ENCODE data around the gene ITGB6.
A peak's percentile ranks its signal among the peaks of the same experiment; 100 is the strongest.

The ITGB6 gene

GRCh38 chr2:160221391-160222276, 21.6 kb upstream of the ITGB6 start:
- no peak for DNase-seq

DNA sequence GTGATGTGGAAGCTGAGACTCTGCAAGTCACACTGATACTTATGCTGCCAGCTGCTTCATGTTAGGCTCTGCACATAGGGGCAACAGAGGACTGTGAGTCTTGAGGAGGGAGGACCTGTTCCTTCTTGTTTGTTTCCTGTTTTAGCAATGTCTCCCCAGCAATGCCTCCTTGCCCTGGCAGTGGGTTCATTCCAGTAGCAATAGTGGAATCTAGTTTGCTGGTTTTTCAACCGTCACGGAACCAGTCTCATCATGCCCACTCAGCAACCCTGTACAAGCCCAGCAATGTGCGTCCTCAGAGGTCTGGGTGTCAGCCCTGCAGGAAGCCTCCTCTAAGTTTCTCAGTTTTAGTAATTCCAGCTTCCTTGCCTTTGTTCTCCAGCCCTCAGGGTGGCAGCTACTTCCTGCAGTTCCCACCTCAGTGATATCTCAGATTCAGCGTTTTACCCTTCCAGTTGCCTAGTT, 20.5 kb upstream of the ITGB6 start:
- DNase-seq: no peak

GRCh38 chr2:160220026-160220425, 20.0 kb upstream of the ITGB6 start:
- DNase-seq: no peak

- peak in 1 of 2 experiments; percentile 39 for DNase-seq
Measured at GRCh38 chr2:160214461-160215445, 14.7 kb upstream of the ITGB6 start.

- no peak for DNase-seq
Measured at GRCh38 chr2:160213511-160213910, 13.4 kb upstream of the ITGB6 start.

GRCh38 chr2:160210599-160211138, 10.6 kb upstream of the ITGB6 start:
- DNase-seq: no peak

- no peak for DNase-seq
Measured at GRCh38 chr2:160209516-160209856, 9.4 kb upstream of the ITGB6 start.

GRCh38 chr2:160208655-160209515, 8.8 kb upstream of the ITGB6 start:
- no peak for DNase-seq

DNA sequence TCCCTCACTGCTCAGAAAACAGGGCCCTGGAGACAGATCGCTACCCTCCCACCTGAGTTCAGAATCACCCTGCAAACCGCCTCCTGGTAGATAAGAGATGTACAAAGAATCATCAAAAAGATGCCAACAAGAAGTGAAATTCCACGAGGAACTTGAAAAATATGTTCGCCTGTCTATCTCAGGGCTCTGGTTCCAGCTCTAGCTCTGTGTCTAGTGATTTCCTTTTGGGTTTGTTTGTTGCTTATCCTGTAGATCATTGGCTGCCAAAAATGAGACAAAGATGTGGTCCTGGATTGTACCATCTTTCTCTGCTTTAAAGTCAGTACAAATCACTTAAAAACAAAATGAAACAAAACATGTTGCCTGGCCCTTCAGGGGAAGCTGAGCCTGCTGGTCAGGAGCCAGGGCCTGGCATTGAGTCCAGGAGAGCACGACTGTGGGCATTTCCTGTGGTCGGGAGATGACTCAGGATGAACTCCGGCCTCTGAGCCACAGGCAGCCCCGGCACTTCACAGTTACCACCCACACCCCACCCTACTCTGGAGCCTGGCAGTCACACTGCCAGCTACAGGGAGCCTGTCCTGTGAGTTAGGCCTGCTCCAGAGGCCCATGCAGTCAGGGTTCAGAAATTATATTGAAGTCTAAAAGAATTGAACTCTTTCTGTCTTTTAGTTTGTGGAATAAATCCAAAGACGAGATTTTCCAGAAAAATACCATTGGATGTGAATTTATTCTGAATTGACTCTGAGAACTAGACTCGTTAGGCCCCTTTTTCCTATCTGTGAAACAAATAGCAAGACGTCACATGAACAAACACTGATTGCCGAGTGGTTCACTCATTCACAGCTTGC, 8.0 kb upstream of the ITGB6 start:
- DNase-seq: no peak

DNA sequence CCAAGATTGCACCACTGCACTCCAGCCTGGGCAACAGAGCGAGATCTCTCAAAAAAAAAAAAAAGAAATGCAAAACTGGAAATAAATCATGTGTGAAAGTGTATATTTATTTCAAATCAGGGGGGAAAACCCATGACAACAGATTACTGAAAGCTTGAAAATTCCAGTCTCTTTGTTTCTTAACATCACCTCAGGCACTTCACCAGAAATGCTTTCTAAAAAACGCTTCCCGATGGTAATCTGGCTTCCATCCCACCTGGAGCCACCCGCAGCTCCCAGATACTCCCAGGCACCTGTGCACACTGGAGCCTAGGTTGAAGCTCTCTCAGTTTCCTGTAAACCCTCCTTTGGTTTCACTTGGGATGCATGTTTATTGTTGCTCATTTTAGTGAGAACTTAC, 7.2 kb upstream of the ITGB6 start:
- DNase-seq: no peak

- no peak for DNase-seq
Measured at GRCh38 chr2:160206436-160206835, 6.4 kb upstream of the ITGB6 start.

DNA sequence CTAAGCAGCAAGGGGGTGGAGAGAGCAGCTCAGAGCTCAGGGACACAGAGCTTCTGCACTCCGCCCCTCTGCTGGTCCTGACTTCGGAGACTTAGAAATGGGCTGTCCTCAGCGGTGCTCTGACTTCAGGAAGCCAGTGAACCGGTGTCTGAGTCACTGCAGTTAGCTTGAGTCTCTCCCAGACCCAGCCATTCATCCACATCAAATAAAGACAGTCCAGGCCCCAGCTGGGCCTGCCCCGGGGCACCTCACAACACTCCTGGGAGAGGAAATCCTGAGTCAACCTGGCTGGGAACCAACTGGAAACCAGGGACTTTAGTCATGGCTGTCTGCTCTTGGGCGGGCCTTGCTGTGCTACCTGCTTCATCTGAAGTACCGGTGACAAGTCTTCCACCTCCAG, 5.4 kb upstream of the ITGB6 start:
- DNase-seq: no peak

- no peak for DNase-seq
Measured at GRCh38 chr2:160203422-160203821, 3.4 kb upstream of the ITGB6 start.

- DNase-seq: no peak
Measured at GRCh38 chr2:160203007-160203406, 2.9 kb upstream of the ITGB6 start.

GRCh38 chr2:160201849-160202539, 1.9 kb upstream of the ITGB6 start:
- no peak for DNase-seq

DNA sequence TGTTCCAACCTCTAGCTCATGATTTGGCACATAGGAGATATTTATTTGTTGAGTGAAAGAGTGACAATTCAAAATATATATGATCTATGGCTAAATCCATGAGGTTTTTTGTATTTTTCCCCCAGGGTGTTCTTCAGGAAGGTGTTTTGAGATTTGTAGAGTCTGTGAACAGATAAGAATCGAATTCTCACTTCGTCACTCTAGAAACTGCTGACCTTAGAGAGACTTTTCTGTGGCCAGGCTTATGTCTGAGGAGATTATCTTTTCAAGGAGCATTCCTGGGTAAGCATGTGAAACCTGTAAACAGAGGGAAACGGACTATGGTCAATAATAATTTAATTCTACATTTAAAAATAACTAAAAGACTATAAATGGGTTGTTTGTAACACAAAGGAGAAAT, 849 bp upstream of the ITGB6 start:
- DNase-seq: no peak

DNA sequence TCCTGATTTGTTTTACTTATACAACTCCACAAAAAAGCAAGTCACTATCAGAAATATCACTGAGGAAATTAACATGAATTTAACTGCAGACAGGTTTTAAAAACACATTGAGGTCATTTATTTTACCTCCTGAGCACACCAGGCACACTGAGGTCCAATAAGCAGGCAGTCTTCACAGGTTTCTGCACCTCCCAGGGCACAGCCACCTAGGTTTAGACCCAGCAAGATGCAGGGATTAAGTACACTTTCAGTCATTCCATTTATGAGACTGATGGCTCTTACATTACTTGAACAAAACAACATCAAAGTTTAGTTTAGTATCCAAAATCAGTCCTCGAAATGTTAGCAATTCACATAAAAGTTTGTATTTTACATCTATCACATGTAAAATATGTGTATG, 1.0 kb downstream of the ITGB6 start:
- no peak for DNase-seq

- no peak for DNase-seq
Measured at GRCh38 chr2:160197587-160197986, 2.5 kb downstream of the ITGB6 start.

DNA sequence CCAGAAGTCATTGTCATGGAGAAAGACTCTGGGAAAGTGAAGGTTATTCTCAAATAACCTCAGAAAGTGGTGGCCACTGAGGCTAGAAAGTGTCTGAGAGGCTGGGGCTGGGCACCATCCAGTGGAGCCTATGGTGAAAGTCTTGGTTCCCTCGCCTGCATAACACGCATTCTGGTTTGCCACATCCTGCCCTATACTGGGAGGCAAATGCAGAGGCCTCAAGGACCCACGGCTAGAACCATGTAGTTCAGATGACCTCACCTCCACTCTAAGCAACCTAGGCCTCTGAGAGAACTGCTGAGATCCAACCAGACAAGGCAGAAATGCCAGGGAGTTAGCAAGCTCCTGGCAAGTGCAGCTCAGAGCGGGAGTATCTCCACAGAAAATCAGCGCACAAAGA, 5.1 kb downstream of the ITGB6 start:
- DNase-seq: no peak

- no peak for DNase-seq
Measured at GRCh38 chr2:160194351-160194750, 5.7 kb downstream of the ITGB6 start.
